Fibroblast of pulmonary artery (primary cell): ENCODE results near the gene SEC24B.
A peak's percentile ranks its signal among the peaks of the same experiment; 100 is the strongest.

Source experiments
- DNase-seq: peaks from one replicate; pipeline ENCODE4 v3.0.0-alpha.2; 2010; ENCODE audit warnings: low read depth
- H3K4me3 ChIP-seq: replicated peaks from 2 replicates; pipeline ENCODE4 v1.5.1; 2011; ENCODE audit warnings: low read depth, mild to moderate bottlenecking, control low read depth, low read length, moderate library complexity
- CTCF ChIP-seq: IDR thresholded peaks from 2 replicates; pipeline ENCODE4 v1.5.1; 2011; ENCODE audit warnings: mild to moderate bottlenecking, control low read depth, low read length, inconsistent platforms; ENCODE audit errors: missing control alignments

SEC24B gene

GRCh38 chr4:109433205-109434006 lies at the start of gene SEC24B:
TSS of gene SEC24B (plus strand) at chr4:109433815. CDS start at chr4:109433870, 55 bp downstream.
- peak; percentile 77 for DNase-seq
- TF ChIP-seq CTCF, result peak; percentile 21
- peak within 1 kb of the TSS; percentile 70 for H3K4me3 ChIP-seq

GRCh38 chr4:109383823-109384222 lies 49.8 kb upstream of the SEC24B start:
- no peak for TF ChIP-seq CTCF
- DNase-seq, result no peak
- no peak overlapping the region for H3K4me3 ChIP-seq

DNA sequence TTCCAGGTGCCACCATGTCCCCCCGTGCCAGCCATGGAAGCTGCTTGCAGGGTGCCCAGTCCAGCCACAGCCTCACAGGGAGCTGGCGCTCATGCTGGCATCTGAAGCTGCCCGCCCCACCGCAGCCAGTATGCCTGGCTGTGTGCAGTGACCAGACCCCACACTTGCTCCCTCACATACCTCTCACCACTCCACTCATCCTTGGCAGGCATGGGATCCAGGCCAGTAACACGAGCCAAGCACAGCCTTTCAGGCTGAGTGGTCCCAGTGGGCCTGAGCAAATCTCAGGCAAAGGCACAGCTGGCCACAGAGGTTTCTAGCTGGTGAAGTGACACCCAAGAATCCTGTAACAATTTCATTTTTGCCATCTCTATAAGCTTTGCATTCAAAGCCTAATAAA lies 48.4 kb upstream of the SEC24B start:
- DNase-seq, result no peak
- no peak overlapping the region for H3K4me3 ChIP-seq
- TF ChIP-seq CTCF, result no peak

- TF ChIP-seq CTCF, result no peak
- DNase-seq, result no peak
These were observed 44.1 kb upstream of the SEC24B start for GRCh38 chr4:109389369-109390114.

GRCh38 chr4:109390115-109390768 lies 43.4 kb upstream of the SEC24B start:
- TF ChIP-seq CTCF, result no peak
- H3K4me3 ChIP-seq, result no peak overlapping the region
- no peak for DNase-seq

More at GRCh38 chr4:109389369-109390114, 44.1 kb upstream of the SEC24B start:
- H3K4me3 ChIP-seq, result no peak overlapping the region

DNA sequence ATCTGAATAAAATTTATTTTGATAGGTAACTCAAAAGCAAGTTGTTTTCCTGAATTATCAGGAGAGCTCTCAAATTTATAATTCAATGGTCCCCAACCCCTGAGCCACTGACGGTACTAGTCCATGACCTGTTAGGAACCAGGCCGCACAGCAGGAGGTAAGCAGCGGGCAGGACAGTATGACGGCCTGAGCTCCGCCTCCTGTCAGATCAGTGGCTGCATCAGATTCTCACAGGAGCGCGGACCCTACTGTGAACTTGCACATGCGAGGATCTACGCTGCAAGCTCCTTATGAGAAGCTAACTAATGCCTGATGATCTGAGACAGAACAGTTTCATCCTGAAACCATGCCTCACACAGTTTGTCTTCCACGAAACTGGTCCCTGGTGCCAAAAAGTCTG lies 37.9 kb upstream of the SEC24B start:
- no peak for TF ChIP-seq CTCF
- H3K4me3 ChIP-seq, result no peak overlapping the region
- DNase-seq, result no peak
